ENCODE results near the gene JOSD2.

Gene JOSD2

DNA sequence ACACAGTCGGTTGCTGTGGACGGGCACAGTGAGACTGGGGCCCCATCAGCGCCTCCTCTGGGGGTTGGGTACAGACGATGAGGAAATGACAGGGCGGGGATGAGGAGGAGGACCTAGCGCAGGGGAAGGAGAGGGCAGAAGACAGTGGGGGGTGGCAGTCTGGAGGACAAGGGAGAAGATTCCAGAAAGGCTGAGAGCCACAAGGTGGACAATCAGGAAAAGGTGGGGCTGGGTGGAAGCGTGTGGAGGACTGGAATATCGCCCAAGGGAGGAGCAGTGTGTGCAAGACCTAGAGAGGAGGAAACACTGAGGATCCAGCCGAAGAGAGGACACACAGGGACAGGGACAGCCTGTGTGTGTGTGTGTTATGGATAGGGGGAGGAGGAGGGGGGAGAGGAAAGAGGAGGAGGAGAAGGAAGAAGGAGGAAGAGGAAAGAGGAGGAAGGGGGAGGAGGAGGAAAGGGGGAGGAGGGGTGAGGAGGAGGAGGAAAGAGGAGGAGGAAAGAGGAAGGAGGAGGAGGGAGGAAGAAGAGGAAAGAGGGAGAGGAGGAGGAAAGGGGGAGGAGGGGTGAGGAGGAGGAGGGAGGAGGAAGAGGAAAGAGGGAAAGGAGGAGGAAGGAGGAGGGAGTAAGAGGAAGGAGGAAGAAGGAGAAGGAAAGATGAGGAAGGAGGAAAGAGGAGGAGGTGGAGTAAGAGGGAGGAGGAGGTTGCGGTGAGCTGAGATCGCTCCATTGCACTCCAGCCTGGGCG, 18.5 kb downstream of the JOSD2 start:
- DNase-seq: no peak

DNA sequence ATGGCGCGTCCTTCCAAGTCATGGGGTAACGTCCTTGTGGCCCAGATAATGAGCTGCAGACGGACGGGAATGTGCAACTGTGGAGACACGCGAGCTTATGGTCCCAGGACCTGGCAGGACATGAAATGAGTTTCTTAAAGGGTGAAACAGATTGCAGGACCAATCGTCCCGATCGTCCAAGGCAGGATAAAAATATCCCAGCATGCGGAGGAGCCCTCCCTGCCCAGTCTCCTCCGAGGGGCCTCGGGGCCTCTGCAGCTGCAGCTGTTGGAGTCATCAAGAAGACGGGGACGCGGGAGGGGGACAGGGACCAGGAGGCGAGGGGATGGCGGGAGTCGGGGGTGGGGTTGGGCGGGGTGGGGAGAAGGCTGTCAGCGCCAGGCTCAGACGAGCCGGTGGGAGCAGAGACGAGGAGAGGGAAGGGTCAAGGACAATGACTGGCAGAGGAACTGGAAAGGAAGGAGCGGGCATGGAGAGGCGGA, 20.0 kb downstream of the JOSD2 start:
- DNase-seq: no peak

DNA sequence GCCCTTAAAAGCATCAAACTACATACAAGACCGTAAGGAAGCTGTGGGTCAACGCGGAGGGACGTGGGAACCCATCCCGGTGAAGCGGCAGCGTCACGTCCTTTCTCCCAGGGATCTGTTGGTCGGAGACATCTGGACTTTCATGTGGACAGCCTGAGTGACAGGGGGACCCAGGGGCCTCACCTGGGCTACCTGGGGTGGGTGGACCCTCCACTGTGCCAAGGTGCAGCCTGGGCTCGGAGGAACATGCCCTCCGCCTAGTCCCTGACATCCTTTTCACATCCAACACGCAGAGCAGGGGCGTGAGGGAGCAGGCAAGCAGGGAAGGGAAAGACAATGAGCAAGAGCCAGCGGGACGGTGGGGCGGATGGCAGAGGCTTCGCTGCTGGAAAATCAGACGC, 20.6 kb downstream of the JOSD2 start:
- DNase-seq: no peak

DNA sequence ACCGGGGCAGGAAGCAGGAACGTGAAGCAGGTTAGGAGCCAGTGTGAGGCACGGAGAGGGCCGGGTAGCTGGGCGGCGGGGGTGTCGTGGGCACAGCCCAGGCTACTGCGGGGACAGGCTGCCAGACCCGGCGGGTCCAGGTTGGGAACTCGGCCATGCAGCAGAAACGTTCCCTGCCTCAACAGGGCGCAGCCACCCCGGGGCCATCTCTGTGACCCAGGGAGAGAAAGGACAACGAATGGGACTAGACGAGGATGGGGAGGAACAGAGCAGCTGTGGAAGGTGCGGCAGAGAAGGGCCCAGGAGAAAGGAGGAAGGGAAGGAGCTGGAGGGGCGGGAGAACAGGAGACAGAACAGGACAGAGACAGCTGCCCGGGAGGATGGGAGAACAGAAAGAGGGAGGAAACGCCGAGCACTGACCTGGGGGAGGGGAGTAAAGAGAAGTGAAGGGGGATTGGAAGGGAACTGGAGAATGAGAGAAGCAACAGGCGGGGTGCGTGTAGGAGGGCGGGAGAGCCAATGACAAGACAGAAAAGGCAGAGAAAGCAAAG, 21.5 kb downstream of the JOSD2 start:
- no peak for DNase-seq

DNA sequence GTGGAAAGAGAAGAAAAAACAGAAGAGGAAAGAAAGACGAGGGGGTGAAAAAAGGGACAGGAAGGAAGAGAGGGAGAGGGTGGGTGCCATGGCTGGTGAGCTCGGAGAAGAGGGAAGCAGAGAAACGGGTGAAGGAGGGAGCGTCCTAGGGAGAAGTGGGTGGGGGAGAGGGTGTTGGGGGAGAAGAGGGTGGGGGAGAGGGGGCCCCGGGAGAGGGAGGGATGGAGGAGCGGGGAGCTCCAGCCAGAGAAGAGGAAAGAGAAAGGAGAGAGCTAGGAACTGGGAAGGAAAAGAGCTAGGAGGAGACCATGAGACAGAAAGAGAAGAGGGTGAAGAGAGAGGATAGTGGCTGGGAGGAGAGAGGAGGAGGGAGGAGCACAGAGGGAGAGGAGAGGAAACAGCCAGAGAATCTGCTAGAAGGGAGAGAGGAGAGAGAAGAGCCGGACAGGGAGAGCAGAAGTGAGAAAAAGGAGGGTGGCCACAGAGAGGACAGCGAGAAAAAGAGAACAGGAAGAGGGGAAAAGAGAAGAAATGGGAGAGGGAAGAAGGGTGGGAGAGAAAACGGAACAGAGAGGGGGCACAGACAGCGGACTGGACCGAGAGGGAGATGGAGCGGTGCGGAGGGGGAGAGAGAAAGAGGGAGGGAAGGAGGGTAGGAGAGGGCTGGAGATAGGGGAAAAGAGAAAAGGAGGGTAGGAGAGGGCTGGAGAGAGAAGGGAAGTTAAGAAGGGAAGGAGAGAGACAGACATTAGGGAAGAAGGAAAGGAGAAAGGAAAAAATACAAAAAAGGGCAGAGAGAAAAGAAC, 22.4 kb downstream of the JOSD2 start:
- no peak for DNase-seq

DNA sequence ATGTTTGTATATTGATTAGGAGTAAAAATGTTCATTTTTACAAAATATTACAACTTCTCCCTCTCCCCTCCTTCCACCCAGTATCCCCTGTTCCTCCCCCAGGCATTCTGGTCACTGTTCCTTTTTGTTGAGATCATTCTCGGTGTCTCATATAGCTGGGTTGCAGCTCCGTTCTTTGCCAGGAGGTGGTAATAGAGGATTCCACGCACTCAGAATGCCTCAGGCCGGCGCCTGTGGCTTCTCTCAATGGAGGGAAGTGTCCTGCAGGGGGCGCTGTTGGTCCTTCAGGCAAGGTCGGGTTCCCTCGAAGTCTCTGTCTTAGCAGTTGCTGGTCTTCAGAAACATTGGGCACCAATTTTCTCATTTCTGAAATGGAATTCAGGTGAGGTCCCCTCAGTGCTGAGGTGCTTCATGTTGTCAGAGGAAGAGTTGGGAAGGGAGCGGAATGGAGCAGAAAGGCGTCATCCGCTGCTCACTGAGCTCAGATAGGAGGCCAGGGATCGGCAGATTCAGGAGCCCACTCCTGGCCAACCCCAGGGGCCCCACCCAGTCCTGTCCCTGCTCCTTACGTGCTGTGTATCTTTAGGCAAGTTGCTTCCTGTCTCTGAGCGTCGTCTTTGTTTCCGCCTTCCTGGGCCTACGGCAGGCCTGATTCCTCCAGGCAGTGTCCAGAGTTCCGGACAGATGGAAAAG, 24.0 kb downstream of the JOSD2 start:
- DNase-seq: peak; percentile 10

DNA sequence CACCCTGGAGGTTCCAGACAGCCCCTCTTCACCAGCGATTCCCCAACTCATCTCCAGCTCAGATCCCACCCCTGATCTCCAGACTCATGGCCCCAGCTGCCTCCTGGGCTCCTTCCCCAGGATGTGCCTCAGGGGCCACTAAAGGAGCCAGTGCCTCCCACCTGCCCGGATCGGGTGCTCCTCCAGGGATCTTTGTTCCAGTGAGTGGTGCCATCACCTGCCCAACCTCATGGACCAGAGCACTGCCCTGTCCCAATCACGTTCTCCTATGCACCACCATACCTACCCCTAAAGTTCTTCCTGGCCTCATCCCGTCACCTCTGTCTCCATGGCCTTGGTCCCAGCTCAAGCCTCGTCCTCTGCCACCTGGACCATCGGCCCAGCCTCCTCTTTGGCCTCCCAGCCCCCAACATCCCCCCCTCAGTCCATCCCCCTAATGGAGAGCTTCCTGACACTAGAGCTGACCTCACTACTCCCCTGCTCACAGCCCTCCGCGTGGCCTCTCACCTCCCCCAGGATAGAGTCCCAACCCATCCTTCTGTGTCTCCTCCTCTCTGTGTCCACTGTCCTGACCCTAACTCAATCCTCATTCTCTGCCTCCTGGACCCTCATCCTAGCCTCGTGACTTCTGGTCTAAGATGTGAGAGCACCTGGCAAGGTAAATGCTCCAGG, 25.6 kb downstream of the JOSD2 start:
- no peak for DNase-seq

DNA sequence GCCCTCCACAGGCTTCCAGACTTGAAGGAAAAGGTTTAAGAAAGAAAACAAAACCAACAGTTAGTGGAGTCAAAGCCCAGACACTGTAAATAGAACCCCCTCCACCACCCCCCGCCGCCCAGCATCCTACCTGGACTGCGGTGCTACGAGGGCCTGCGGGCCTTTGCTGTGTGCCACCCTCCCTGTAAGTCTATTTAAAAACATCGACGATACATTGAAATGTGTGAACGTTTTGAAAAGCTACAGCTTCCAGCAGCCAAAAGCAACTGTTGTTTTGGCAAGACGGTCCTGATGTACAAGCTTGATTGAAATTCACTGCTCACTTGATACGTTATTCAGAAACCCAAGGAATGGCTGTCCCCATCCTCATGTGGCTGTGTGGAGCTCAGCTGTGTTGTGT, 28.1 kb downstream of the JOSD2 start:
- DNase-seq: no peak

DNA sequence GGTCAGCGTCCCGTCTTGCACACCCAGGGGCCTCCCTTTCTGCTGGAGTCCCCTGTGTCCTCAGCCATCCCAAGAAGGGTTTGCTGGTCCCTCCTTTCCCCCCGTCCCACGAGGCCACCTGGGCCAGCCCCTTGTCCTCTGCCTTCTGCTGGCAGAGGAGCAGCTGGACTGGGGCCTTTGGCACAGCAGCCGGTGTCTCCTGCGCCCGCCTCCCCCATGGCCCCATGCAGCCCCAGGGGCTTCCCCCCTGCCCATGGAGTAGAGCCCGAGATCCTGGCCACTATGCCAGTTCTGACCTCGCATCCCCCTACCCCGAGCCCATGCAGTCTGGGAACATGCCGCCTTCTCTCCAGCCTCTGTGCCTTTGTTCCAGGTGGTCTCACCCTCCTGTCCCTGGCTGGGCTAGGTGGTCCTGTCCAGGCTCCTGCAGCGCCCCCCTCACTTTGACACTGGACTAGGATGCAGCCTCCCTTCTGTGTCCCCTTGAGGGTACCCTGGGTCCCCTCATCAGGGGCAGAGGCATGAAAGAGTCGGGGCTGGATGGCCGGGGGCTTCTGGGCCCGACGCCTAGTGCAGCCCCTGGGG, 28.6 kb downstream of the JOSD2 start:
- no peak for DNase-seq

DNA sequence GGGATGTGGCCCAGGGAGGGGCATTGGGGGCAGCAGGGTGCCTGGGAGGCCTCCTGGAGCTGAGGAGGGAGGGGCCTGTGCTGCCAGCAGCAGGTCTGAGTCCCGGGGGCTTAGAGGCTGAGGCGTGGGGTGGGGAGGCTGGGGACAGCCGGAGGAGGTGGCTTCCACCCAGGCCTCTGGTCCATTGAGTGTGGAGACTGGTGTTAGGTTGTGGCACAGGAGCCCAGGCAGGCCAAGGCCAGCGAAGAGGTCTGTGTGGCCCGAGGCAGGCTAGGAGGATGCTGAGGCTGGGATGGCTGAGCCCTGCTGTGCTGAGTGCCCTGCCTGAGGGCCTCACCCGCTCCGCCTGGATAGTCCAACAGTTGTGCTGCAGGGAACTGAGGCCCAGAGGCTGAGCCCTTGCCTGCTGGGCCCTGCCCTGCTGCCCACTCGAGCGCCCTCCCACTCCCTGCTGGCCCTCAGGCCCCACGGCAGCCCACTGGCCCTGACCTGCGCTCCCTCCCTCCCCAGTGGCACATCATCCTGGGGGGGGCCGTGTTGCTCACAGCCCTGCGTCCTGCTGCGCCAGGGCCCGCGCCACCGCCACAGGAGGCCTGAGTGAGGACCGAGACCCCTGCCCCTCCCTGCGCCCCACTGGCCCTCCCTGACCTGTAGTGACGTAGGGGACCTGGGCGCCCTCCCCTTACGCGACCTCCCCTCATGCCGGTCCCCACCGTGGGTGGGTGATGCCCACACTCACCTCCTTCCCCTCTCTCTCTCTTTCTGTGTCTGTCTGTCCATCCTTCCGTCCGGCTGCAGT, 29.4 kb downstream of the JOSD2 start:
- DNase-seq: no peak

DNA sequence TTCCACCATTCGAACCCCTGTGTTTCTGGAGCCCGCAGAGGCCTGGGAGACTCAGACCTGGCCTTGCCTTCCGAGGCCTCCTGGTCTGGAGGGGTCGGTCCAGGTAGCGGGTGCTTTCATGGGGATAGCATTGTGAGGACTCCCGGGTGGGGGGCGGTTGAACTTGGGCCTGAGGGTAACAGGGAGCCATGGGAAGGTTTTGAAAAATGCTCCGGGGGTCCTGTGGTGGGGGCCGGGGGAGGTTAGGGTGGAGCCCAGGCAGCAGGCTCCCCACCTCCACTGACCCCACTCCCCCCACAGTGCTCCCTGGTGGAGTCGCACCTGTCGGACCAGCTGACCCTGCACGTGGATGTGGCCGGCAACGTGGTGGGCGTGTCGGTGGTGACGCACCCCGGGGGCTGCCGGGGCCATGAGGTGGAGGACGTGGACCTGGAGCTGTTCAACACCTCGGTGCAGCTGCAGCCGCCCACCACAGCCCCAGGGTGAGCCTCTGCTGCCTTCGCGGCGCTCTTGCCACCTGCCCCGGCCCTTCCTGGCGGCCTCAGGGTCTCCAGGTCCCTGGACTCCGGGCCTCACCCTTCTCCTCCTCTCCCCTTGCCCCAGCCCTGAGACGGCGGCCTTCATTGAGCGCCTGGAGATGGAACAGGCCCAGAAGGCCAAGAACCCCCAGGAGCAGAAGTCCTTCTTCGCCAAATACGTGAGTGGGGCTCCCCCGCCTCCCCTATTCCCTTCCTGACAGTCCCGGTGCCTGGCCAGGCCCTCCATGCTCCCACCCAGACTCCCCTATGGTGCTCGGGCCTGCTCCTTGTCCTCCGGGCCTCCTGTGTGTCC, 30.5 kb downstream of the JOSD2 start:
- no peak for DNase-seq

DNA sequence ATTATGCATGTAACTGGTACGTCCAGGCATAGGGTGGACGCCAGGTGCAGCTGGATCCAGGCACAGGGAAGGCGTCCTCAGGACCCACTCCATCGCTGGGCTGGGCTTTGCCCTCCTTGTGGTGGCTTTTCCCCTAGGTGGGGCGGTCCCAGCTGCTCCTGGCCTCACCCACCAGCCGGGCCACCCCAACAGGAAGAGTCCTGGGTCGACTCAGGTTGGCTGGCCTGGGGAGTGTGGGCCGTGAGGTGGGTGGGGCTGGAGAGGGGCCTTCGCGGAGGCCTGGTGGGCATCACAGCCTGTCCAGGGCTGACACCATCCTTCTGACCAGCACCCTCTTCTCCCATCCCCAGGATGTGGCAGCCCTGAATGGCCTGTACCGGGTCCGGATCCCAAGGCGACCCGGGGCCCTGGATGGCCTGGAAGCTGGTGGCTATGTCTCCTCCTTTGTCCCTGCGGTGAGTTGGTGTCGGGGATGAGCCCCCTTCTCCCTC, 31.2 kb downstream of the JOSD2 start:
- no peak for DNase-seq

DNA sequence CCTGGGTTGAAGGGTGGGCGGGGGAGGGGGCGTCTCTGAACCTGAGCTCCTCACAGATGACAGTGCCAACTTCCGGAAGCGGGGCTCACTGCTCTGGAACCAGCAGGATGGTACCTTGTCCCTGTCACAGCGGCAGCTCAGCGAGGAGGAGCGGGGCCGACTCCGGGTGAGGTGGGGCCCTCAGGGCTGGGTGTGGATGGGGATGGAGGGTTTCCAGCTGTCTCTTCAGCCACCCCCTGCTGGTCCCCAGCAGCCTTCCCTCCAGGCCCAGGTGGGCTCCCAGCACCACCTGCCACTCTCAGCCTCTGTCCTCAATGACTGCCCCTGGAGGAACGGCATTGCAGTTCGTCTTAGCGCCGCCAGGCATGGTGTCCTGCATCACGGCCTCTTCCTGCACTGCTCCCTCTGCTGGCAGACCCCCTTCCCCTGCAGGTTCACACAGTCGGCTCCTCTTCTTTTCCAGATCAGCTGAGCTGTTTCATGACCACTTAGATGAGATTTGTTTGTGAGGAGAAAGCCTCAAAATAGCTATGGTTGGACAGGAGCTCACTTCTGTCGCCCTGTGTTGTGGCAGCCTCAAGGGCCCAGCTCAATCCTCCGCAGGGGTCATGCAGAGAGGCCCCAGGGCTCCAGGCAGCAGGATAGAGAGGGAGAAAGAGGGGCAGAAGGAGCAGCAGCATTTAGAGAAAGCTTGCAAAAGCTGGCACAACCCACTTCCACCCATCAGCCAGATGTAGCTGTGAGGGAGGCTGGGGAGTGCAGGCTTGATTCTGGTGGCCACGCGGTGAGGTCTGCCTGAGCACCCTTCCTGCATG, 31.9 kb downstream of the JOSD2 start:
- DNase-seq: peak; percentile 15

DNA sequence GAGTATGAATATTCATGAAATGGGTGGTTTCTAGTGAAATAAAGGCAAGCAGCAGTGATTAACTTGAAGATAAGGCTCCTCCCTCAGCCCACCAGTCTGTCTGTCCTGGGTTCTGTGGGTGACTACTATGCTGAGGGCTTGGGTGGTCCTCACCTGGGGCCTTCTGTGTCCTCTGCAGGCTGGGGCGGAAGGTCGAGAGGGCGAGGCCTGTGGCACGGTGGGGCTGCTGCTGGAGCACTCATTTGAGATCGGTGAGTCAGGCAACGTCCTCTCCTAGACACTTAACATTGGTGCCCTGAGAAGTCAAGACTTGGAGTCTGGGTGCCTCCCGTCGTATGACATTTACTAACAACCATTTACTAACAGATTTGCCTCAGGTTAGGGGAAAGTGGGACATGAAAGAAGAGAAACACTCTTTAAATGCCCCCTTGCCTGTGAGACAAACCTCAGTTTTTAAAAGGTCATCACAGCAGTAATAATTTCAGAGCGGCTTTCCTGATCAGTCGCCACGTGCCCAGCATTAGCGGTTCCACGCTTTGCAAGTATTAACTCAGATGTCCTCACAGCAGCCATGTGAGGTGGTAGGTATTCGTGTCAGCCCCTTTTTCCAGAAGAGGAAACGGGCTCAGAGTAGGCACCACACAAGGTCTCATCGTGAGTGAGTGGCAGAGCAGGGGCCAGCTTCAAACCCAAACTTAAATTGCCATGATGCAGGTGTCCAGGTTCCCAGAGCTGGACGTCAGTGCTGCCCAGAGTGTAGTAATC, 33.1 kb downstream of the JOSD2 start:
- DNase-seq: no peak

DNA sequence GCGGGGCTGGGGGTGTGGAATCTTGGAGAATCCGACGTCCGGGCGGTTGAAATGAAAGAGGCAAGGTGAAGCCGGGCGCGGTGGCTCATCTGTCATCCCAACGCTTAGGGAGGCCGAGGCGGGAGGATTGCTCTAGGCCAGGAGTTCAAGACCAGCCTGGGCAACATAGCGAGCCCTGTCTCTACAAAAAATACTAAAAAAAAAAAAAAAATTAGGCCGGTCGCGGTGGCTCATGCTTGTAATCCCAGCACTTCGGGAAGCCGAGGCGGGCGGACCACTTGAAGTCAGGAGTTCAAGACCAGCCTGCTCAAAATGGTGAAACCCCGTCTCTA, 34.1 kb downstream of the JOSD2 start:
- no peak for DNase-seq

DNA sequence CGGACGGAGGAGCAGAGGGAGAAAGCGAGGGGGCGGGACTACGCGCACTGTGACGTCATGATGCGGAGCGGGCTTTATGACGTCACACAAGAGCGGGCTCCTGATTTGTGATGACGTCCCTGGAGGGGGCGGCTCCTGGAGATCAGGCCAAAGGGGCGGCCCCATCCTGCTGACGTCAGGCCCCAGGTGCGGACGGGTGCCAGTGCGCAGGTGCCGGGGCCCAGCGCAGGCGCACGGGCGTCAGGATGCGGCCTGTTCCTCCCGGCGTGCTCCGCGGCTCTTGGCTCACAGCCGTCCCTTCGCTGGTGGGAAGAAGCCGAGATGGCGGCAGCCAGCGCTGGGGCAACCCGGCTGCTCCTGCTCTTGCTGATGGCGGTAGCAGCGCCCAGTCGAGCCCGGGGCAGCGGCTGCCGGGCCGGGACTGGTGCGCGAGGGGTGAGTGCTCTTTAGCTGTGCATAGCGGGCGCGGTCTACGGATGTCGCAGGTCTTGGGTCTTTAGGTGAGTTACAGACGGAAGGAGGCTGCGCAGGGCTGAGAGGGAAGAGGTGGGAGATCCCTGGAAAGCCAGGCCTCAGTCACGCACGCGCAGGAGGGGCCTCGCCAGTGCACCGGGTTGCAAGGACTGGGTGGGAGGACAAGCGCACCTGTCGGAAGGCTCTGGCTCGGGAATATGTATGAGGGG, 34.6 kb downstream of the JOSD2 start, which contains the start of the genes EMC10 and GARIN5A:
EMC10 (plus strand) TSS at position 284 of the 683 bp plus-strand sequence; CDS start at position 322, 38 bp downstream.
GARIN5A (minus strand) TSS at position 625 of the 683 bp plus-strand sequence; CDS start at position 165, 460 bp downstream.
- DNase-seq: peak; percentile 92

DNA sequence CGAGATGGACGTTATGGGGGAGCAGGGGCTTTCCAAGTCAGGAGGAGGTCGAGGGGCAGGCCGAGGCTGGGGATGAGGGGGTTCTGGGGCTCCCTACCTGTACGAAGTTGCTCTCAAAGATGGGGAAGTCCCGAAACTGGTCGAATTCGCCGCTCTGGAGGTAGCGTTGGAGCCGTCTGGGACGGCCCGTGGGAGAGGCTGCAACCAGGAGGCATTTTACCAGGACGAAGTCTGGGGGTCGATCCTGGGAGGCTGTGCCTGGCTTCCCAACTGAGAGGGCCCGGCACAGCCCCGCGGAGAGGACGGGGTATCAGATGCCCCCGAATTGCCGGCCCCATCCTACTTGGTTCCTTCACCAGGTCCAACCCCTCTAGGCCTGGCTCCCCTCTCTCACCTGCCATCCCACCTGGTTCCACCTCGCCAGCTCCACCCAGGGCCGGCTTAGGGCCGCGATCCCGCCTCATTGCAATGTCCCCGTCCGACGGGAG, 35.2 kb downstream of the JOSD2 start:
- DNase-seq: no peak

DNA sequence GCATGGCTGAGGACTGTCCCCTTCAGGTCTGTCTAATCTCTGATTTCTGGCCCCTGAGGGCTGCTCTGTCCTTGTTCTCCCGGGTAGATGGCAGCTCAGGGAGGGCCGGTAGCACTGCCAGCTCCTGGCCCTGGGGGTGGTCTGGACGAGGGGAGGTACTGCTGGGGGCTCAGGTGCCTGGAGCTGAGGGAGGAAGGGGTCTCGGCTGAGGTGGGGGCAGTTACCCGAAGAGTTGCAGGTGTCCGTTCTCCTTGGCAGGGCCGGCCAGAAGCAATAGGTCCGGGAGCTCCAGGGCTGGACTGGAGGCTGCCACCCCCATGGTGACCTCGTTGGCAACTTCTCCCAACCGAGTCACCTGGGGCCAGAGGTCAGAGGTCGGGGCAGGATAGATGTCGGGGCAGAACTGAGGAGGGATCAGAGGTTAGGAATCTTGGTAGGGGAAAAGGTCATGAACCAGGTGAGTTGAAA, 35.9 kb downstream of the JOSD2 start:
- no peak for DNase-seq

Measured in fibroblast of upper back skin (primary cell).